ENCODE results near the gene LRRC28.

LRRC28 gene

GRCh38 chr15:99328106-99329072 lies 77.1 kb downstream of the LRRC28 start:
- Histone ChIP-seq H3K4me2 (ENCODE audit: low read length) (no peak overlapping the region), H3K4me1 (ENCODE audit: control insufficient read depth, low read length) (peaks cover 11% of the 10 kb centered on the region), H3K27me3 (ENCODE audit: control insufficient read depth, low read length) (no peaks in the 10 kb centered on the region), H3K9me2 (replicated peaks; ENCODE audit: control insufficient read depth, low read length) (no peaks in the 10 kb centered on the region; the same call in 1 of the 2 replicates), H4K20me1 (ENCODE audit: control insufficient read depth, insufficient read depth, low read depth, low read length) (no peaks in the 10 kb centered on the region), H3K4me3 (ENCODE audit: low read length) (no peak overlapping the region), H3K9me3 (ENCODE audit: control insufficient read depth, insufficient read depth, low read length) (no peaks in the 10 kb centered on the region), H3K36me3 (ENCODE audit: control insufficient read depth, low read length) (no peaks in the 10 kb centered on the region), H3K27ac (ENCODE audit: low read depth, low read length) (no peak overlapping the region), H3F3A (ENCODE audit: control insufficient read depth, insufficient read depth) (no peaks in the 10 kb centered on the region; the same call in 1 of the 2 replicates), H3K79me2 (ENCODE audit: control insufficient read depth, low read length) (no peaks in the 10 kb centered on the region)
- TF ChIP-seq EZH2phosphoT487 (IDR thresholded peaks at IDR 0.05; ENCODE audit: borderline replicate concordance, low read length) (no peak), CTCF (IDR thresholded peaks at IDR 0.05; ENCODE audit: low read depth, low read length, poor library complexity, severe bottlenecking) (no peak)

GRCh38 chr15:99331381-99331780 lies 80.1 kb downstream of the LRRC28 start:
- Histone ChIP-seq H3K4me1 (ENCODE audit: control insufficient read depth, low read length) (no peaks in the 10 kb centered on the region), H4K20me1 (ENCODE audit: control insufficient read depth, insufficient read depth, low read depth, low read length) (no peaks in the 10 kb centered on the region), H3F3A (ENCODE audit: control insufficient read depth, insufficient read depth) (no peaks in the 10 kb centered on the region; the same call in 1 of the 2 replicates), H3K9me2 (replicated peaks; ENCODE audit: control insufficient read depth, low read length) (no peaks in the 10 kb centered on the region), H3K4me2 (ENCODE audit: low read length) (no peak overlapping the region), H3K27me3 (ENCODE audit: control insufficient read depth, low read length) (no peaks in the 10 kb centered on the region), H3K36me3 (ENCODE audit: control insufficient read depth, low read length) (no peaks in the 10 kb centered on the region), H3K9me3 (ENCODE audit: control insufficient read depth, insufficient read depth, low read length) (no peaks in the 10 kb centered on the region), H3K4me3 (ENCODE audit: low read length) (no peak overlapping the region), H3K27ac (ENCODE audit: low read depth, low read length) (no peak overlapping the region), H3K79me2 (ENCODE audit: control insufficient read depth, low read length) (no peaks in the 10 kb centered on the region)
- TF ChIP-seq EZH2phosphoT487 (IDR thresholded peaks at IDR 0.05; ENCODE audit: borderline replicate concordance, low read length) (no peak), CTCF (IDR thresholded peaks at IDR 0.05; ENCODE audit: low read depth, low read length, poor library complexity, severe bottlenecking) (no peak)

GRCh38 chr15:99333413-99333812 lies 82.1 kb downstream of the LRRC28 start:
- H3K79me2 ChIP-seq (ENCODE audit: control insufficient read depth, low read length) = no peaks in the 10 kb centered on the region
- no peaks in the 10 kb centered on the region for H3K4me1 ChIP-seq (ENCODE audit: control insufficient read depth, low read length)
- H3K9me2 ChIP-seq (replicated peaks; ENCODE audit: control insufficient read depth, low read length) = no peaks in the 10 kb centered on the region
- H3K9me3 ChIP-seq (ENCODE audit: control insufficient read depth, insufficient read depth, low read length) = no peaks in the 10 kb centered on the region
- no peaks in the 10 kb centered on the region for H4K20me1 ChIP-seq (ENCODE audit: control insufficient read depth, insufficient read depth, low read depth, low read length)
- no peaks in the 10 kb centered on the region for H3K36me3 ChIP-seq (ENCODE audit: control insufficient read depth, low read length)
- no peak overlapping the region for H3K4me2 ChIP-seq (ENCODE audit: low read length)
- no peaks in the 10 kb centered on the region for H3F3A ChIP-seq (ENCODE audit: control insufficient read depth, insufficient read depth)
- TF ChIP-seq CTCF (IDR thresholded peaks at IDR 0.05; ENCODE audit: low read depth, low read length, poor library complexity, severe bottlenecking) = no peak
- TF ChIP-seq EZH2phosphoT487 (IDR thresholded peaks at IDR 0.05; ENCODE audit: borderline replicate concordance, low read length) = no peak
- no peak overlapping the region for H3K4me3 ChIP-seq (ENCODE audit: low read length)
- H3K27ac ChIP-seq (ENCODE audit: low read depth, low read length) = no peak overlapping the region
- no peaks in the 10 kb centered on the region for H3K27me3 ChIP-seq (ENCODE audit: control insufficient read depth, low read length)

All from DOHH2 (cell line).